ENCODE results near the gene ABCA4. TPM values are rescaled to one million over a fixed set of nuclear protein-coding genes. Genes with fewer than 3 reads are reported as not detected.

ABCA4 gene
- total RNA-seq, 1 experiment from 2014 or later, result 0.09 TPM

- TF ChIP-seq ZNF532 (CRISPR knock-in tag; IDR thresholded peaks at IDR 0.05; ENCODE audit: borderline replicate concordance) (no peak), GABPB1 (CRISPR knock-in tag; IDR thresholded peaks at IDR 0.05) (no peak), ZNF425 (CRISPR knock-in tag; conservative IDR thresholded peaks at IDR 0.05) (no peak), ZNF317 (CRISPR knock-in tag; IDR thresholded peaks at IDR 0.05; ENCODE audit: borderline replicate concordance, low read depth) (no peak), PREB (CRISPR knock-in tag; IDR thresholded peaks at IDR 0.05; ENCODE audit: borderline replicate concordance) (no peak), ZNF219 (CRISPR knock-in tag; IDR thresholded peaks at IDR 0.05; ENCODE audit: borderline replicate concordance) (no peak)
These were observed 82.4 kb downstream of the ABCA4 start (continued) for GRCh38 chr1:94038511-94038910.

GRCh38 chr1:94037392-94038229 lies 83.3 kb downstream of the ABCA4 start:
- no peak for TF ChIP-seq MXD4 (CRISPR knock-in tag; IDR thresholded peaks at IDR 0.05; ENCODE audit: borderline replicate concordance)
- no peak for TF ChIP-seq ZNF532 (CRISPR knock-in tag; IDR thresholded peaks at IDR 0.05; ENCODE audit: borderline replicate concordance)
- no peak for TF ChIP-seq E2F5 (CRISPR knock-in tag; IDR thresholded peaks at IDR 0.05)
- Mint-ChIP-seq H3K9me3 (no peaks in the 10 kb centered on the region), H3K4me3 (no peak overlapping the region), H3K27ac (no peak overlapping the region), H3K36me3 (no peaks in the 10 kb centered on the region), H3K27me3 (ENCODE audit: low read depth) (peaks cover 5% of the 10 kb centered on the region; the same call in 1 of the 2 replicates), H3K4me1 (peaks cover 18% of the 10 kb centered on the region)
- POLR2A ChIA-PET, result interaction anchor here (0.7 kb wide), 1 partner anchor 799 kb away, joined by 5 read pairs; no protein-coding TSS in a partner anchor
- no peak for ATAC-seq
- CTCF ChIA-PET, result interaction anchor here (0.8 to 5.3 kb wide), 14 partner anchors 7 to 297 kb away, joined by 3 to 103 read pairs (median 6); partner anchors contain the start of gene ARHGAP29
- no peak for DNase-seq (ENCODE audit: low spot score)

Measured in WTC11 (cell line).